Neuronal stem cell (in vitro differentiated cells): ENCODE data around the gene GIPC2.

Experiments
- DNase-seq: peaks from one replicate; pipeline ENCODE4 v3.0.0-alpha.2; 2013; ENCODE audit warnings: low spot score
- H2AFZ ChIP-seq: one replicate; pipeline ENCODE4 v1.6.1; 2013; ENCODE audit warnings: mild to moderate bottlenecking, low read length, inconsistent platforms
- H2AK5ac ChIP-seq: 2 replicates; pipeline ENCODE4 v1.6.1; 2013; ENCODE audit warnings: low read depth, mild to moderate bottlenecking, inconsistent platforms, low read length, moderate library complexity, mixed read lengths
- H2BK120ac ChIP-seq: 2 replicates; pipeline ENCODE4 v1.6.1; 2013; ENCODE audit warnings: low read depth, mild to moderate bottlenecking, inconsistent platforms, low read length, moderate library complexity, mixed read lengths
- H2BK12ac ChIP-seq: one replicate; pipeline ENCODE4 v1.6.1; 2013; ENCODE audit warnings: low read length, inconsistent platforms
- H2BK15ac ChIP-seq: 2 replicates; pipeline ENCODE4 v1.6.1; 2013; ENCODE audit warnings: mild to moderate bottlenecking, low read length, inconsistent platforms, mixed read lengths
- H2BK5ac ChIP-seq: one replicate; pipeline ENCODE4 v1.6.1; 2013; ENCODE audit warnings: inconsistent platforms, mild to moderate bottlenecking, low read length, moderate library complexity
- H3K14ac ChIP-seq: one replicate; pipeline ENCODE4 v1.6.1; 2013; ENCODE audit warnings: low read length, inconsistent platforms
- H3K18ac ChIP-seq: 2 replicates; pipeline ENCODE4 v1.6.1; 2013; ENCODE audit warnings: low read length, inconsistent platforms
- H3K23ac ChIP-seq: 2 replicates; pipeline ENCODE4 v1.6.1; 2013; ENCODE audit warnings: low read depth, mild to moderate bottlenecking, mixed read lengths, low read length, inconsistent platforms; ENCODE audit not compliant: poor library complexity
- H3K27ac ChIP-seq: replicated peaks from 3 replicates; pipeline ENCODE4 v1.5.1; 2013; ENCODE audit warnings: low read length, inconsistent platforms
- H3K27me3 ChIP-seq, 3 experiments: 2 replicates each; pipeline ENCODE4 v1.6.1; 2013; ENCODE audit warnings: low read length in 3 of 3, mild to moderate bottlenecking in 2 of 3, inconsistent platforms in 1 of 3, low read depth in 1 of 3, mixed read lengths in 1 of 3, moderate library complexity in 1 of 3; ENCODE audit not compliant: control insufficient read depth in 3 of 3, insufficient read depth in 3 of 3
- H3K36me3 ChIP-seq, 2 donors: replicated peaks in 1 of 2; 2 replicates each; pipeline ENCODE4 v1.6.1; 2013; ENCODE audit warnings: low read length in 2 of 2; ENCODE audit not compliant: control insufficient read depth in 2 of 2, insufficient read depth in 2 of 2
- H3K4ac ChIP-seq: 2 replicates; pipeline ENCODE4 v1.6.1; 2013; ENCODE audit warnings: inconsistent platforms, mild to moderate bottlenecking, low read length, moderate library complexity
- H3K4me1 ChIP-seq, 2 donors: 1 replicate in 1 of 2; 2 replicates in 1 of 2; pipeline ENCODE4 v1.6.1; 2013; ENCODE audit warnings: low read length in 2 of 2, low read depth in 1 of 2; ENCODE audit not compliant: control insufficient read depth in 2 of 2, insufficient read depth in 1 of 2
- H3K4me2 ChIP-seq: one replicate; pipeline ENCODE4 v1.6.1; 2013; ENCODE audit warnings: mild to moderate bottlenecking, low read length, inconsistent platforms; ENCODE audit not compliant: insufficient read depth, poor library complexity, severe bottlenecking
- H3K4me3 ChIP-seq, 2 donors: 2 replicates each; pipeline ENCODE4 v1.5.1; 2013; ENCODE audit warnings: low read length in 2 of 2, mild to moderate bottlenecking in 2 of 2, inconsistent platforms in 1 of 2, moderate library complexity in 1 of 2
- H3K79me1 ChIP-seq: one replicate; pipeline ENCODE4 v1.6.1; 2013; ENCODE audit warnings: low read depth, mild to moderate bottlenecking, inconsistent platforms, low read length, moderate library complexity
- H3K9ac ChIP-seq: one replicate; pipeline ENCODE4 v1.6.1; 2013; ENCODE audit warnings: mild to moderate bottlenecking, low read depth, low read length, inconsistent platforms; ENCODE audit not compliant: poor library complexity
- H3K9me3 ChIP-seq, 2 donors: replicated peaks in 1 of 2; 2 replicates each; pipeline versions ENCODE3 to v1.6.1; 2013; ENCODE audit warnings: low read length in 2 of 2, mild to moderate bottlenecking in 2 of 2, inconsistent platforms in 1 of 2, low read depth in 1 of 2, mixed read lengths in 1 of 2, moderate library complexity in 1 of 2; ENCODE audit not compliant: control insufficient read depth in 2 of 2, insufficient read depth in 1 of 2
- H4K8ac ChIP-seq: one replicate; pipeline ENCODE4 v1.6.1; 2013; ENCODE audit warnings: low read depth, mild to moderate bottlenecking, inconsistent platforms, low read length, moderate library complexity
- H4K91ac ChIP-seq: one replicate; pipeline ENCODE4 v1.6.1; 2013; ENCODE audit warnings: low read length, low read depth, mild to moderate bottlenecking, inconsistent platforms; ENCODE audit not compliant: poor library complexity
- WGBS, 2 donors: extraction: QIAGEN DNeasy Blood & Tissue Kit; methylation state at CpG; one replicate each; pipeline ENCODE4 v1.1.7; 2013; ENCODE audit warnings: missing lambda C conversion rate in 2 of 2, mixed read lengths in 1 of 2; ENCODE audit not compliant: insufficient read length in 2 of 2, insufficient replicate concordance in 1 of 2; ENCODE audit errors: extremely low coverage in 2 of 2; 5-methylcytosine and 5-hydroxymethylcytosine counted together

The GIPC2 gene

GRCh38 chr1:78040484-78041089 is 5.2 kb upstream of the GIPC2 start:
- Histone ChIP-seq H4K8ac (no peak overlapping the region), H3K9ac (no peak overlapping the region), H3K4me2 (no peak overlapping the region), H2BK15ac (no peak overlapping the region), H3K14ac (no peak overlapping the region), H2AFZ (no peak overlapping the region), H2BK5ac (no peak overlapping the region), H3K9me3 (no peaks in the 10 kb centered on the region), H3K4me1 (no peaks in the 10 kb centered on the region), H3K27ac (no peak overlapping the region), H3K23ac (no peak overlapping the region), H3K36me3 (no peaks in the 10 kb centered on the region), H3K79me1 (no peaks in the 10 kb centered on the region), H2BK120ac (no peak overlapping the region), H3K4me3 (no peak overlapping the region), H3K4ac (no peak overlapping the region), H3K18ac (no peak overlapping the region), H2AK5ac (no peak overlapping the region), H2BK12ac (no peak overlapping the region), H4K91ac (no peak overlapping the region), H3K27me3 (peaks cover 5 to 42% (median 21%) of the 10 kb centered on the region in 3 experiments)
- DNase-seq, result no peak
- no CpG with 5 or more reads among the region's 3 CpGs for WGBS, 2 donors

DNA sequence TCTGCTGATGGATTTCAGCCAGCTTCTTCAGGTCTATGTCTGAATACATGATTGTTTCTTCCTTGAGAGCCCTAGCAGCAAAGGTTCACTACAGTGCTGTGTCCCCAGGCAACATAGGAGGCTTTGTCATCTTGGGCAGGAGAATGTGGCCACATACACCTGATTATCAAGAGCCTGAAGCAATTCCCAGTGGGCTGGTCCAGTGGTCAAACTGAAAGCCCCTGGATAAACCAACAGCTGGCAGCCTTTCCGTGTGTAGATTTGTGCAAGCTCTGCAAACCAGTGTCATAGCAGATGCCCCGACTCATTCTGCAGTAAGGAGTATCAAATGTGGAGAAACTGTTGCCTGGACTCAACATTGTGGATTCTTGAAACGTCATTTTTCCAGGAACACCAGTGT is 2.3 kb upstream of the GIPC2 start:
- Histone ChIP-seq H3K18ac (no peak overlapping the region), H2AFZ (no peak overlapping the region), H3K27me3 (peaks cover 12 to 70% (median 42%) of the 10 kb centered on the region in 3 experiments), H3K14ac (no peak overlapping the region), H3K4me2 (no peak overlapping the region), H2BK15ac (no peak overlapping the region), H2BK120ac (no peak overlapping the region), H3K79me1 (no peaks in the 10 kb centered on the region), H3K23ac (no peak overlapping the region), H3K4me1 (no peaks in the 10 kb centered on the region), H3K9me3 (no peaks in the 10 kb centered on the region), H3K27ac (no peak overlapping the region), H3K4ac (no peak overlapping the region), H3K36me3 (no peaks in the 10 kb centered on the region), H2AK5ac (no peak overlapping the region), H3K9ac (no peak overlapping the region), H4K91ac (no peak overlapping the region), H2BK12ac (no peak overlapping the region), H3K4me3 (no peak overlapping the region), H4K8ac (no peak overlapping the region), H2BK5ac (no peak overlapping the region)
- WGBS, 2 donors, result no CpG with 5 or more reads among the region's 3 CpGs
- DNase-seq, result no peak

DNA sequence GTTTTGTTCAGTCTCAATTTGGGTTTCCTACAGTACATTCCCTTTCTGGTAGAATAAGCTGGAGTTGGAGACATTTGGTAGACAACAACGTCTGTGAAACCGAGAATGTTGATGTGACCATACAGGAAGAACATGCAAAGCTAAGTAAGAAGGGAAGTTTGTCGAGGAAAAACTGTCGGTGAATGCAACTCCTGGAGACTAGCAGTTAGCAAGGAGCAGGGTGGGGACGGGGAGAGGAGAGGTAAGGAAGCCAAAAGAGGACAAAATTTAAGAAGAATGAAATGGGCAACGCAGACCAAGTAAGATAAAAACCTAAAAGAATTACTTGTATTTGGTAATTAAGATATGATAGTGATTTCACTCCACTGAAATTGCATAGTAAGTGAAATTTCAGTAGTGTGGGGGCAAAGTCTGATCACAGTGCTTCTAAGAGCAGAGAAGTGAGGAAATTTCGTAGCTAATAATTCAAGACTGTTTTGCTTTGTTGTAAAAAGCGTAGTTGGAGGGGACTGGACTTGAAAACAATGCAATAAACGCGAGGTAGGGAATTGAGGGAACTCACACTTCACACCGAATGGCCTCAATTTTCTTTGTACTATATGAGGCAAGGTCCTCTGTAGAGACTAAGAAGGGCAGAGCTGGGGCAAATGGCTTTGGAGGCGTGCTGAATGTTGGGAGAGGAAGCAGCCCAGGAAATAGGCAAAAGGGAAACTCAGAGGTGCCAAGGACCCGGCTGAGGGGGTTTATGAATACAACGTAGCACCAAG is 787 bp upstream of the GIPC2 start:
- no peak overlapping the region for H3K18ac ChIP-seq
- no peak overlapping the region for H2BK5ac ChIP-seq
- no peak overlapping the region for H3K4me3 ChIP-seq
- H3K23ac ChIP-seq, result no peak overlapping the region
- H3K4me2 ChIP-seq, result no peak overlapping the region
- peaks cover 12 to 73% (median 42%) of the 10 kb centered on the region in 3 experiments for H3K27me3 ChIP-seq
- no peaks in the 10 kb centered on the region for H3K36me3 ChIP-seq
- no peak overlapping the region for H3K27ac ChIP-seq
- H3K79me1 ChIP-seq, result no peaks in the 10 kb centered on the region
- no peak overlapping the region for H4K91ac ChIP-seq
- H3K14ac ChIP-seq, result no peak overlapping the region
- no peak overlapping the region for H2AK5ac ChIP-seq
- H2BK12ac ChIP-seq, result no peak overlapping the region
- H2BK120ac ChIP-seq, result no peak overlapping the region
- H4K8ac ChIP-seq, result no peak overlapping the region
- WGBS, 2 donors, result no CpG with 5 or more reads among the region's 14 CpGs
- H3K4me1 ChIP-seq, result no peaks in the 10 kb centered on the region
- no peak overlapping the region for H2BK15ac ChIP-seq
- no peak overlapping the region for H3K9ac ChIP-seq
- H3K4ac ChIP-seq, result no peak overlapping the region
- DNase-seq, result no peak
- H3K9me3 ChIP-seq, result no peaks in the 10 kb centered on the region
- H2AFZ ChIP-seq, result no peak overlapping the region

DNA sequence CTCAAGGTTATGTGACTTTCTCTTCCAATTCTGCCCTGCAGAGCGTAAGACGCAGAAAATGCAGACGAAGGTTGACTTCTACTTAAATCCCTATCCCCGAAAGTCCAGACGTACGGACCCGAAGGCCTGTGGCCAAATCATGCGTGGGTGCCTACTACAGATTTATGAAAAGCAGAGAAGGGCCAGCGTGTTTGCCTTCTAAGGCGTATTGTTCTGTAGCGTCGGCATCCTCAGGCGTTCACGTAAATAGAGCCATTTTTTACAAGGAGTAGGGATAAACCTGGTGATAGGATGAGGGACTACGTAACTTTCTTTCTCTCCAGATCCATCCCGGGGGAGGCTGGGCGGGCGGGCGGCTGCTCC is 222 bp upstream of the GIPC2 start:
- H2BK15ac ChIP-seq, result no peak overlapping the region
- H3K4ac ChIP-seq, result no peak overlapping the region
- WGBS, 2 donors, result no CpG with 5 or more reads among the region's 19 CpGs
- no peak overlapping the region for H3K23ac ChIP-seq
- H2BK12ac ChIP-seq, result no peak overlapping the region
- H3K27ac ChIP-seq, result no peak overlapping the region
- H3K14ac ChIP-seq, result no peak overlapping the region
- H3K36me3 ChIP-seq, result no peaks in the 10 kb centered on the region
- no peaks in the 10 kb centered on the region for H3K4me1 ChIP-seq
- peaks cover 12 to 71% (median 42%) of the 10 kb centered on the region in 3 experiments for H3K27me3 ChIP-seq
- peak overlapping the region; percentile 95 for H3K4me2 ChIP-seq
- no peak overlapping the region for H4K91ac ChIP-seq
- no peak overlapping the region for H2AK5ac ChIP-seq
- H4K8ac ChIP-seq, result no peak overlapping the region
- no peak overlapping the region for H3K9ac ChIP-seq
- no peak for DNase-seq
- H2AFZ ChIP-seq, result peak overlapping the region; percentile 93
- peak overlapping the region; percentile 82 for H3K18ac ChIP-seq
- no peak overlapping the region for H2BK120ac ChIP-seq
- no peak overlapping the region for H3K4me3 ChIP-seq
- H3K9me3 ChIP-seq, result no peaks in the 10 kb centered on the region
- peak overlapping the region; percentile 80 for H2BK5ac ChIP-seq
- no peaks in the 10 kb centered on the region for H3K79me1 ChIP-seq
